Activated CD4-positive, alpha-beta T cell treated with anti-CD3 and anti-CD28 coated beads, Interleukin-2, amount 50 U/mL, for 16 hours (primary cell): ENCODE data around the gene ADAM33.

Experiments
- DNase-seq: peaks from one replicate; pipeline ENCODE4 v3.0.0-alpha.2; 2020

ADAM33 gene

DNA sequence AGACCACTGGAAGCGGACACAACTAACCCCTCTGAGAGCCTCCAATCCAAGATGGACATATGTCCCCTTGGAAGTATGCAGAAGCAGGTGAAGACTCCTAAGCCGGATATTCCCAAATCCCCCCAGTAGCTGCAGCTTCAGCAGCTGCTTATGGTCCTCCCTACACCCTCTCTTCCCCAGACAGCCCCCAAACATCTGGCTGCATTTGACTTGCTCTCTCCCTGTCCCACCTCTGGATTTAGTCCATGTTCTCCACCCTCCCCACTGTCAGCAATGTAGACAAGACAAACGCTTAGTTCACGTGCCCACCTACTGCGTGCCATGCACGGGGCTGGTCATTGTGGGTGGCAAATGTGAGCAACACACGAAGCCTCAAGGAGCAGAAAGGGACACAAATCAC is 4.6 kb upstream of the ADAM33 start:
- DNase-seq, result no peak

DNA sequence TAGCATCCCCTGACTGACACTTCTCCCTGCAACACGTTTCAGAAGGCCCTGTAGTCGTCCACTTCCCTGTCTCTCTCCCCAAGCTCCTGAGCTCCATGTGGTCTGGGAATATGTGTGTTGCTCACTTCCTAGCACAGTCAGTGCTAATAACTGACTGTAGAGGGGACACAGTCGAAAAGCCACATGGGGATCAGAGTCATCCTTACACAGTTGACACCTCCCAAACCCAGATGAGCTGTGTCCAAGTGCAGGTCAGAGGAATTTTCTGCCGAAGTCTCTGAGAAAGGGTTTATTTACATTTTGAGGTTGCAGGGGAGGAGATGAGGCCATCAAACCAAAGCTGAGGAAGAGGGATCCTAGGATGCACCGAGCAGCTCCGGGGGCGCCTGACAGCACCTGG is 3.5 kb upstream of the ADAM33 start:
- no peak for DNase-seq

DNA sequence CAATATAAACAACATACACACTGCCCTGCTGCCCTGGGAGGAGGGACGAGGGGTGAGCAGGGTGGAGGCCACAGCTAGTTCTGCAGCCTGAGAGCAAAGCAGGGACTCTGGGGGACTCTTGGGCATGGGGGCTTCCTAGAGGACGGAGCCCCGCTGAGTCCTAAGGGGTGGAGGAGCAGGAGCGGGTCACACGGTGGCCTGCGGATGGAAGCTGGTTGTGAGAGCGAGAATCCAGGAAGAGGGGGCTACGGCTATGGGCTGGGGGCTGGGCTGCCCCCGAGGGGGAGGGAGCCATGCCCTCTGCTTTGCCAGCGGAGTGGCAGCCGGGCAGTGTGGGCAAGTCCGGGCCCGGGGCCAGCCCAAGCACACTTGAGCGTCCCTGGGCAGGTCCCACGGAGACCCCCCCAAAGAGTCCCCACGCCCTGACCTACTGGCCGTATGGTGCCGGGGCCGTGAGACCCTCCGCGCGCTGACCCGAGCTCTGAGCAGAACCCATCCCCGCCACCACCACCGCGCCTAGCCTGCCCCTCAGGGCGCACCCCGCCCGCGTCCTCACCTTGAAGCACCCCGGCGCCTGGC is 369 bp downstream of the ADAM33 start:
- DNase-seq, result no peak

DNA sequence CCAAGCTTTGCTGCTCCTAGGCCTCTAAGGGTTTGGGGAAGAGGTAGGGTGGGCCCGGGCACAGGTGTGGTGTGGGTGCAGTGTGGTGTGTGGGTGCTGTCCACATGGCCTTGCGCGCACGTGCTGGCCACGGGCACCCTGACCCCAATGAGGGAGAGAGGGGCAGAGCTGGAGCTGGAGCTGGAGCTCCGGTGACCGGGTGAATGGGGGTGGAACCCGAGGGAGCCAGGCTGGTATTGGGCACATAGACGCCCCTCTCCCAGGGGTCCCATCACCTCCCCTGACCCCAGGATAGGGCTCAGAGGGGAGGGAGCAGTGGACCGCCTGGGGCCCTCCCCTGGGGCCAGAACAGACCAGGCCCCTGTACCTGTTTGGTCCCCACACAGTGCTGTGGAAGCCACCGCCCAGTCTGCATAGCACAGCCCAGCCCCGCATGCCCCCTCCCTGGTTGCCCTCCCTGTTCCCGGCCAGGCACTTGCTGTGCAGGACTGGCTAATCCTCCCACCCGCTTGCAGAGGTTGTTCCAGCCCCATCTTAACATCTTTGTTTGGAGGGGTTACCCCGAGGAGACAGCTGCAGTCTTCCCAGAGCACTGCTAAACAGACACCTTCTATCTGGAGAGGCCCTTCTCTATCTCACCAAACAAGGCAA is 984 bp downstream of the ADAM33 start:
- no peak for DNase-seq

DNA sequence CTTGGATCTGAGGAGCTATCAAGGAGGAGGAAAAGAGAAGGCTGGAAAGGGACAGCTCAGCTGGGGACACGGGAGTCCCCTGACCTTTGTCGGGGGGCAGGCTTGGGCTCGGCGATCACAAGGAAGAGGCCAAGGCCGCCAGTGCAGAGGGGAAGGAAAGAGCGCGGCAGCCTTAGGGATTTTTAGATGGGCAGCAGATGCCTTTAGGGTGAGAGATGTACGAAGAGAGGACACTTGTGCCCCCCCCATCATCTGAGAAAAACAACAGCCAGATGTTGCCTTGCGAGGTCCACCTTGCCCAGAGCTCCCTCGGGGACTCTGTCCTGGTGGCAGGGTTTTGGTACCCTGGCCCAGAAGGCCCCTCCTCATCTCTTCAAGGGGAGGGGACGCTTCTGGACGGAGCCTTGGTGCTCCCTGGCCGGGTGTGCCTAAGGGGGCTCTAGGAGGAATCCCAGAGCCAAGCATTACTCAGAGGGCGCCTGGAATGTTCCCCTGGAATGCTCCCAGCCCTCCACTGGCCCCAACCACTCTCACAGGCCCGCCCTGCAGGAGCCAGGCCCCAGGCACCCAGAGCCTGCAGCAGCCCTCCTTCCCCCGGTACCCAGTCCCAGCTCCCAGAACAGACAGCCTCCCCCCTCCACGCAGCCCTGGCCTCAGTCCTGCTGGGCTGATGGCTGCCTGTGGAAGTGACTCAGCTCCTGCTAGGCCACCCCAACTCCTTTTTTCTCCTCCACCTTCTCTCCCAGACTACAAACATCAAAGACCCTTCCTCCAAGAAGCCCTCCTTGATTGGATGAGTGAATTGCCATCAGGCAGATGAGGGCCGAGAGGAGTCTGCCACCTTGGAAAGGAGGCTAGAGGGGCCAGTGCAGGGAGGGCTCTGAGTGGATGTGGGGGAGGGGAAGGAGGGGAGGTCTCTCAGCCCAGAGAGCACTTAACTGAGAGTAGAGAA is 1.8 kb downstream of the ADAM33 start:
- no peak for DNase-seq

DNA sequence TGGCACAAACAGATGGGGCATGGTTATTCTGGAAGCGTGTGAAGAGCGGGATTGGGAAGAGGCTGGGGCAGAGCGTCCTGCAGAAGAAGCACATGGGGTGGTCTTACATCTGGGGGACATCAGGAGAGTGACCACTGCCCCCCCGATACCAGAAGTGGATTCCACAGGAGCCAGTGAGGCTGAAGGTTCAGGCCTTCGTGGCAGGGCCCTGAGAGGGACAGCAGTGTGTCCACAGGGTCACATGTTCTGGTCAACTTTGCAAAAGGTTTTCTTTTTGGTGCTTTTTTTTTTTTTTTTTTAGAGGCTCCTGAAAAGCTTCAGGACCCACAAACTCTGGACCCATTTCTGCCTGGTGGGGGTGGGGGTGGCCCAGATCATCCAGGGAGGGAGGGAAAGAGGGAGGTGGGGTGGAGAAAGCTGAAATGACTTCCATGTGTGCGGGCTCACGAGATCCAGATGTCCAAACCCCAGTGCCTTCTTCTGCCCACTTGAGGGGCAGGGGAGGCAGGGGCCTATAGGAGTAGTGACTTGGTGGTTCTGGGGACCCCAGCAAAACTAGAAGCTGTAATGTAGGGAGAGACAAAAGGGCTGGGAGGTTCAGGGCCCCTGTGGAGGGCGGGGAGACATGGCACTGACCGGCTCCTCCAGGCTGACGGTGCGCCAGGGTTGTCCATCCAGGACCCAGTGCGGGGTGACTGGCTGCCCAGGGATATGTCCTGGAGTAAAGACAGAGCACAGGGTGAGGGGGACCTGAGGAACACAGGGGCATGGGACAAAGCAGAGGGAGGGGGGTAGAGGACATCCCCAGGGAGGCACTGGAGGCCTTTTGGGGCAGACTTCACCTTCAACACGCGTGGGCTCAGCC is 2.7 kb downstream of the ADAM33 start:
- DNase-seq, result no peak

DNA sequence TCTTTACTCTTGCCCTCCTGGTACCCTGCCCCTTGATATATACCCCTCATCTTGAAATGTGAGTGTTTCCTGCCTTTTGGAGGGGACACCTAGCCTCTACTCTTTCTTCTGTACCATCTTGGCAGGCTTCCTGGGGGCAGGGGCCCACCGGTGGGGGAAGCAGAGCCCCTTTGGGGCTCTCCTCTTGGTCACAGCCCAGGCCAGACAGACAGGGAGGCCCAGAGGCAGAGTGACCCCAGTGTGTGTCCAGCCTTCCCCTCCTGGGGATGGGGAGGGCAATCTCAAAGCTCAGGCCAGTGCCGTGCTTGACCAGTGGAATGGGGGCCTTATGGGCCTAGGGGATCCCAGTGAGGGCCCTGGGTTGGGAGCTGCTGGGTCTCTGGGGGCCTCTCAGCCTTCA is 3.6 kb downstream of the ADAM33 start:
- no peak for DNase-seq

DNA sequence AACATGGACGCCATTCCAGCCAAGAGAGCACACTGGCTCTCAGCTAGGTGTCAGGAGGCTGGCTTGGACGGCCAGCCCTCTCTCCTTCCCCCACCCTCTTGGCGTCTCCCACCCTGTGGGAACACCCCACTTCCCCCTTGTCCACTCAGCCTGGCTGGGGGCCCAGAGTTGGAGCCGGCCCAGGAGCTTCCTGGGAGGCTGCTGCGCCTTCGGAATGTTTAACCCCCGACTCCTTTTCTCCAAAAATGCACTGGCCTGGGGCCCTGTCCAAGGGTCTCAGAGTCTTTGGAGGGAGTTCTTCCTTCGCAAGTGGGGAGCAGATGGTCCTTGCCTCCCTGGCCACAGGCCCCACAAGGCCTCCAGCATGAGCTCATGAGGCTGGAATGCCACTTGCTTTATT is 4.1 kb downstream of the ADAM33 start:
- no peak for DNase-seq

DNA sequence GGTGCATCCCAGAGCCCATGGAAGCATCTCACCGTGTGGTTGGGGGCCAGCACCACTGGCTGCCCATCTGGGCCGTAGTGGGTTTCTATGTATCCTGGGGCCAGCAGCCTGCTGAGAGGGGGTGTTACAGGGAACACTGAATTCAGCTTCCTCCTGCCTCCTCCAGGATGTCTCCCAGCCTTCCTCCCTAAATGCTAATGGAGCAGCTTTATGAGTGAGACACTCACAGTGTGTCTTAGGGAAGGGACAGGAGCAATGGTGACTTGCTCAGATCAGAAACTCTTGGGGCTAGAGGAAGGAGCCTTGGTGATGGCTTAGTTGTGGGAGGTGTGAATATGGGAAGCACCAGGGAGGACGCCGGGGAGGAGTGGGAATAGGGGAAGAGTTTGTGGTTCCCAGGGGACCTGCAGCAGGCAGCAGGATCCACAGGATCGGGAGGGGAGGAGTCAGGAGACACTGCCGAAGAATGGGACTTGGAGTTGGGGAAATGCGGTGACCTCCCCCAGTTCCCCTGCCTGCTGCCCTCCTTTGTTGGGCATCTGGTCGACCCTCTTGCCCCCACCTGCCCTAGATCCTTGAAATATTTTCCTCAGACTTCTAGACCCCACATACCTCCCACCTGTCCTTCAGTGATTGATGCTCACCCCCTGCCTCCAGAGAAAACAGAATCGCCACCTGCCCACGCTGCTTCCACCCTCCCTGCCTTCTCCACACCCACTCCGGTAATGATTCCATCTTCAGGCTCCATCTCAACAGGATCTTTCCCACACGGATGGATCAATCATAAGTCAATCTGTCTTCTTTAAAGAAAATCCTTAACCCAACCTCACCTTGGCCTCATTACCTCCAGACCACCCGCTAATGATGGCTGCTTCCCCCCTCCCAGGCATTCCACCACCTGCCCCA is 6.6 kb downstream of the ADAM33 start:
- no peak for DNase-seq

DNA sequence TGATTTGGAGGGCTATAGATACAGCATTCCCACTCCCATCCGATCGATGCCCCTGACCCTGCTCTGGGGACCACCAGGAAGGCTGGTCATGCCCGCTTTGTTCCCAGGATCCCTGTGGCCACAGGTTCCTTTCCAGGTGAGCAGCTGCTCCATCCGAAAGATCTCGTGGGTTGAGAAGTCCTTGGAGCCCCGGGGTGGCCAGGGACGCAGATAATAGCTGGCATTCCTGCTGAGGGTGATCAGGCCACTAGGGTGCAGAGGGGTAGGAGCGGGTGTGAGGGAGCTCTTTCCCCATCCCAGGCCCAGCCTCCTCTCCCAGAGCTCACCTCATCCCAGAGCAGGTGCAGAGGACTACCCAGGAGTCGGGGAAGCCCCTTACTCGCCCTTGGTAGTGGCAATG is 7.4 kb downstream of the ADAM33 start:
- DNase-seq, result no peak

DNA sequence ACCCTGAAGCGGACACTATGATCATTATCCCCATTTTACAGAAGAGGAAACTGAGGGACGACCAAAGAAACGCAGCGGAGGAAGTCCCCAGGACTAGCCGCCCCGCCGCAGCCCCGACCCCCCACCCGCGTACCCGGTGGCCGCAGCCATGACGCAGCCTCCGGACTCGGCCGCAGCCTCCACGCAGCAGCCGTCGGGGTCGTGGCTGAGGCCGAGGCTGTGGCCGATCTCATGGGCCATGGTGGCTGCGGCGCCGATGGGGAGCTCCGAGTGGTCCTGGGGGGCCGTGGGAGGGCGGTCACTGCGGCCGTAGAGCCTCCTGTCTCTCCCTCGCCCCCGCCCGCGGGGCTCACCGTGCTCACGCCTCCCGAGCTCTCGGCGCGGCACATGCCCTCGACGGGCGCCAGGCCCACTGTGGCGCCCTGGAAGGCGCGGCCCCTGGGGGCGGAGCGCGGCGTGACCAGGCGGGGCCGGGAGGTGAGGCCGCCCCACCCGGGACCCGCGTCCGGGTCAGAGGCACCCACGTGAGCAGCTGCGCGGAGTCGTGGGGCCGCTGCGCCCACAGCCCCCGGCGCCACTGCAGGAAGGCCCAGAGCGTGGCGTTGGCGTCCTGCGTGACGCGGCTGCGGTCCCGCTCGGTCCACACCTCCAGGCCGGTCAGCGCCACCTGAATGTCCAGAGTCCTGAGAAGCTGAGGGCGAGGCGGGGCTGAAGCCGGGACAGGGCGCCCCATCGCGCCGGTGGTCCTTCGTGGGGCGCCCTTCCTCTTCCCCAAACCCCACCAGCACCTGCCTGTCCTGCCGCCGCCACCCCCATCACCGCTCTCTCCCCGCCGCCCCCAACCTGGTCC is 8.4 kb downstream of the ADAM33 start:
- DNase-seq, result no peak

DNA sequence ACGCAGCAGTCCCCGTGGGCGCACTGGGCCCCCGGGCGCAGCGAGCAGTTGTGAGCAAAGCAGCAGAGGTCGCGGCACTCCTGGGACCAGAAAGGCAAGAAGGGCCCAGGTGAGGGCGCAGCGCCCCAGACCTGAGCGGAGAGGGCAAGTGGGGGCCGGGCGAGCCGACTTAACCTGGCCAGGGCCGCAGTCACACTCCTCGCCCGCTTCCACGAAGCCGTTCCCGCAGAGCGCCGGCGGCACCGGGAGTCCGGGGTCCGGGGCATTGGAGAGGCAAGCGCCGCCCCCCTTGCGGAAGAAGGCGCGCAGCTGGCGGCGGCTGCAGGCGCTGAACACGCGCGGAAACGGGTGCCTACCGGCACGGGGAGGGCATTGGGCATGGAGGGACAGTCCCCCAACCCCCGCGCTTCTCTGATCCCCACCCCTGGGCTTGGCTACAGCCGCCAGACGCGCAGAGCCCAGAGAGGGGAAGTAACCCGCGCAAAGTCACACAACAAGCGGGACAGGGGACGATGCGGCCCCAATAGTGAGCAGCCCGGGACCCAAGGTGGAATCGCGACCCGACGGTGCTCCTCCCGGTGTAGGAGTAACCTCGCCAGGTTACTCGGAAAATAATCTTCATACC is 9.2 kb downstream of the ADAM33 start:
- DNase-seq, result no peak

DNA sequence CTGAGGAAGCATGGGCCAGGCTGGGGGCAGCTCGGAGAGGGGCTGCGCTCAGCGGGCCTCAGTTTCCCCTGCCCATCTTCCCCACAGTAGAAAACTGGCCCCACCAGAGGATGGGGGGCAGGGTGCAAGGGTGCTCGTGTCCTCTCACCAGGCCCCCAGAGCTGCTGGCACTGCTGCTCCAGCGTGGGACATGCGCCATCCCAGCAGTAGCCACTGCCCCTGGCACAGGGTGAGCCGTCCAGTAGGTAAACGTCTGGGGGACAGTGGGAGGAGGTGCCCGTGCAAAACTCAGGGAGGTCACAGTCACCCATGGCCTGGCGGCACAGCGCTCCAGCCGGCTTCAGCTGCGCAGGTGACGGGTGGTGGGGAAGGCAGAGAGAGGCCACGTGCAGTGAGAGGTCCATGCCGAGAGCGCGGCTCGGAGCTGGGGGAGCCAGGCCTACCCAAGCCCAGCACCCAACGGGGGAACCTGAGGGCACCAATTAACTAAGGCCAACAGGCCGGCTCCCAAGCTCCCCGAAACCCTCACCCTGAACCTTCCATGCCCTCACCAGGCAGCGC is 9.7 kb downstream of the ADAM33 start:
- DNase-seq, result no peak

DNA sequence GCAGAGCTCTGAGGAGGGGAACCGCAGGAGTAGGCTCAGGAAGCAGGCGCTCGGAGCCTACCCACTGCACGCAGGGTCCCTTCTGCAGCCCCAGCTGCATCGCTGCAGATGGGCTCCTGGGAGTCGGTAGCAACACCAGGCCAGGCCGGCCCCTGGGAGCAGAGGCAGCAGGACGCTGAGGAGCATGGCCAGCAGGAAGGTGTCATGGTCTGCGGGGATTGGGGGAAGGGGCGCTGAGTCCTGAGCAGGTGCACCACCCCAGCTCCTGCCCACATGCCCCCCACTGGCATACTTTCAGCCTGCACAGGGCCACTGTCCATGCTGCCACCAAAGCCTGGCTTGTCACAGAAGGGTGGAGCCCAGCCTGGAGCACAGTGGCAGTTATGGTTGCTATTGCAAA is 10.9 kb downstream of the ADAM33 start:
- DNase-seq, result no peak

DNA sequence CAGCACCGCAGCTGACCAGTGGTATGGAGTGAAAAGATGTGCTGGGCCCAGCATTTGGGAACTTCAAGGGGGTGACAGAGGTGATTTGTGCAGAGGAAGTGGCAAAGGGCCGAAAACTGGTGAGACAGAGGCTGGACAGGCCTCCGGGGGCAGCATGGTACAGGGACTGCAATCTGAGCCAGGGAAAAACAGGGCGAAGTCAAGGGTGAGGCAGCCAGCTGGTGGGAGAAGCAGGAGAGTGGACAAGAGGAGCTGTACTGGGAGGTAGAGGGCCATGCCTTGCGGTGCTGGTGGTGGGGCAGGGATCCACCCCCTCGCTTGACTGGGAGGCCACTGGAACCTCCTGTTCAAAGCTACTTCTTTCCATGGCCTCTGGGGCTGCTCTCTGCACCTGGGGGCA is 11.3 kb downstream of the ADAM33 start:
- DNase-seq, result no peak

DNA sequence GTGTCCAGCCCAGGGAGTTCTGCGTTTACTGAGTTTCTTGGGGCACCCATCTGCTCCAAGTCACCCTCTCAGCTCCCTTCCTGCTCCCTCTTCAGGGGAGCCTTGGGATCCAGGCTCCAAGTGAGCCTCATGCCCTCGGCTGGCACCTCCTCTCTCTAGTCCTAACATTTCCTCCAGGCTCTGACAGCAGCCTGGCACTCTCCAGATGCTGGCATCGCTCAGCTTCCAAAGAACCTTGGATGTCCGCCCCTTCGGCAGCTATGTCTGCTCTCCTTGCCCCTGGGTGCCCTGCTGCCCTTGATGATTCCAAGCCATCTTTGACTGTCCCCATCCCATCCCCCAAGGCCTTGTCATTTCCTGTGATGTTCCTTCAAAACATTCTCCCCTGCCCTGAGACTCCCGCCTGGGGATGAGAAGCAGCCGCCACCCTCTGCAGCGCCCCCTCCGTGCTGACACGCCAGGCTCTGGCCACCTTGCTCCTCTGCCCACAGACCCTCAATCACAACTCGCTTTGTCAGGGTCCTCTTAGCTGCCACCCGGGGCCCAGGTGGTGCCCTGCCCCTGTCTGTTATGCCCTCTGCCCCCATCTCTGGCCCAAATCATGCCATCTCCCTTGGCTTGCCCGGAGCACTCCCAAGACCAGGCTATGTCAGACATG is 12.0 kb downstream of the ADAM33 start:
- no peak for DNase-seq

DNA sequence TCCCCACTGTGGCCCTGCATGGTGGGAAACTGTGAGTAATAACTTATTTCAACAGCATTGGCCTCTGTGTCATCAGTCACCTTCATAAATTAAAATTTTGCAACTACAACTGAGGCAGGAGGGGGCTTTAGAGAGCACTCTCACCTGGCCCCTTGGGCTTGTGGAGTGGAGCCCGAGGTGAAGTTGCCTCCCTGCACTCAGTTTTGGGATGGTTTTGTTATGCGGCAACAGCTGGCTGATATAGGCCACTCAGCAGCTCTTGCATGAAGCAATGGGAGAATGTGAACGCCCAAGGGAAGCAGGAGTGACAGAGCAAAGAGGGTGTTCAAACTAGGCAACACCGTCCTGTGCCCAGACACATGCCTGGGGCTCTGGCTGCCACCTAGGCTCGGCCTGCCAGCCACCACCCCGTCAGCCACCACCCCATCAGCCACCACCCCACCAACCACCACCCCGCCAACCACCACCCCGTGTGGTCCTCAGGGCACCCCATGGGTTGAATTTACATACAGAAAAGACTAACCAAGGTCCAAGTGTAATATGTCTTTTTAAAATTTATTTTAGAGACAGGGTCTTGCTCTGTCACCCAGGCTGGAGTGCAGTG is 14.3 kb downstream of the ADAM33 start:
- DNase-seq, result no peak

DNA sequence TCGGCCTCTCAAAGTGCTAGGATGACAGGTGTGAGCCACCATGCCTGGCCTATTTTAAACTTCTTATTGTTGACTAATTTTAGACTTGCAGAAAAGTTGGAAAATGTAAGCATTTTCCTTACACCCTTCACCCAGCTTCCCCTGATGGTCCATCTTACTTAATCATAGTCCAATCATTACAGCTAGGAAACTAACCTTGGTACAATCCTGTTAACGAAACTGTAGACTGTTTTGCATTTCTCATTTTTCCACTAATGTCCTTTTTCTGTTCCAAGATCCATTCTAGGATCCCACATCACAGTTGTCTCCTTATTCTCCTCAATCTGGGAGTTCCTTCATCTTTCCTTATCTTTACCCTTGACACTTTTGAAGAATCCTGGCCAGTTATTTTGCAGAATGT is 18.0 kb downstream of the ADAM33 start:
- no peak for DNase-seq

DNA sequence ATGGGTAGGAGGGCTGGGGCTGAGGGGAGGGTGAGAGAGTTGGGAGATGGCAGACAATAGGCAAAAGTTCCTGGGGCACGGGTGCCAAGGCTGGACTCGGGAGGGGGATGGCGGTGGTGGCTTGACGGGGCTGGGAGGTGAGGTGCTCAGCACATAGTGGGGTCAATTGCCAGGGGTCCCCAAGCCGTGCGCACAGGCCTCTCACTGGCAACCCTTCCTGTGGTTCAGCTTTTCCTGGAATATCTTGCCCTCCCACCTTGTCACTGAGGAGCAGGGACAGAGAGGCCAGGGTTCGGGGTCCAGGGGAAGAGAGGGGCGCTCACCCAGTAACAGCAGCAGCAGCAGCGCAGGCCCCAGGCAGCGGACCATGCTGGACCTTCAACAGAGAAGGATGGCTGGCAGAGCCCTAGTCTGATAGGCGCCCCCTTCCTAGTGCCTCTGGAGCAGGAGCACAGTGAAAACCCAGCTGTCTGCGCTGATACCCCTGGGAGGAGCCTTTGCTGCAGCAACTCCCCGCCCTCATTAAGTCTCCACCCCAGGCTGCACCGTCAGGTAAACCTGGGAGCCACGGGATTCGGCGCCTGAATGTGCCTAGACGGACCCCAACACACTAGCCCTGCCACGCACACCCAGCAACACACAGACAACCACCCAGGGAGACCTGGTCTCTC is 18.6 kb downstream of the ADAM33 start, which contains the start of gene GFRA4:
Gene GFRA4, minus strand, starts transcription at position 369 of the 671 bp plus-strand sequence. Its CDS starts 0 bp downstream, at position 369.
- no peak for DNase-seq
